Spleen (tissue), 11 donors: Measurements from ENCODE around the gene ERGIC1. TPM values are rescaled to one million over a fixed set of nuclear protein-coding genes. Genes with fewer than 3 reads are reported as not detected.
"Not testable (repeated sequence)": the region's sequence is repeated elsewhere in the genome, so short reads cannot be mapped to it uniquely, and the experiment has no call there.

Source experiments
- DNase-seq: peaks from one replicate; pipeline ENCODE4 v3.0.0-alpha.2; 2020
- H3K27ac ChIP-seq, 8 donors: fragments of 200-600 bp; sonication (generic) in 7 of 8; 1 replicate in 4 of 8; 2 replicates in 4 of 8; pipeline versions ENCODE4 v1.5.0 to v1.8.0; 2016 to 2021; ENCODE audit warnings: inconsistent platforms in 4 of 8, mild to moderate bottlenecking in 4 of 8, moderate library complexity in 1 of 8
- H3K27me3 ChIP-seq, 7 donors: fragments of 200-600 bp; sonication (generic) in 6 of 7; replicated peaks in 1 of 7; 1 replicate in 4 of 7; 2 replicates in 3 of 7; pipeline versions ENCODE4 v1.5.0 to v1.8.0; 2016 to 2021; ENCODE audit warnings: inconsistent platforms in 3 of 7, mild to moderate bottlenecking in 1 of 7
- H3K36me3 ChIP-seq, 6 donors: fragments of 200-600 bp; sonication (generic) in 5 of 6; 1 replicate in 4 of 6; 2 replicates in 2 of 6; pipeline versions ENCODE4 v1.5.0 to v1.8.0; 2016 to 2021; ENCODE audit warnings: inconsistent platforms in 2 of 6
- H3K4me1 ChIP-seq, 6 donors: fragments of 200-600 bp; sonication (generic) in 5 of 6; 1 replicate in 3 of 6; 2 replicates in 3 of 6; pipeline versions ENCODE4 v1.5.0 to v1.8.0; 2016 to 2021; ENCODE audit warnings: inconsistent platforms in 3 of 6
- H3K4me3 ChIP-seq, 8 donors: fragments of 200-600 bp; sonication (generic) in 7 of 8; 1 replicate in 4 of 8; 2 replicates in 4 of 8; pipeline versions ENCODE4 v1.5.0 to v1.8.0; 2016 to 2021; ENCODE audit warnings: inconsistent platforms in 4 of 8, mild to moderate bottlenecking in 4 of 8, moderate library complexity in 2 of 8
- H3K9me3 ChIP-seq, 8 donors: fragments of 200-600 bp; sonication (generic) in 7 of 8; 1 replicate in 4 of 8; 2 replicates in 4 of 8; pipeline versions ENCODE4 v1.5.0 to v1.8.0; 2016 to 2021; ENCODE audit warnings: inconsistent platforms in 4 of 8
- POLR2A ChIP-seq, 3 donors: fragments of 450-650 bp; IDR thresholded peaks; one replicate each; pipeline ENCODE4 v1.5.1; 2017; ENCODE audit warnings: antibody characterized with exemption in 3 of 3, mild to moderate bottlenecking in 1 of 3
- POLR2AphosphoS5 ChIP-seq, 3 donors: sonication (generic); formaldehyde crosslinking; IDR thresholded peaks; one replicate each; pipeline ENCODE4 v1.5.1; 2017; ENCODE audit warnings: antibody characterized with exemption in 3 of 3
- WGBS, 5 donors: extraction: QIAGEN DNeasy Blood & Tissue Kit in 3 of 5; methylation state at CpG; one replicate each; pipeline versions ENCODE4 v1.1.5 to v1.1.7; 2013 to 2018; 5-methylcytosine and 5-hydroxymethylcytosine counted together
- intact Hi-C: fragments of 100-400 bp; cut with DNase I; formaldehyde crosslinking; loops from one replicate; pipeline ENCODE4 v1.15.0; 2023; ENCODE audit warnings: low total_unique reads
- polyA plus RNA-seq, 3 donors: library from polyadenylated mRNA; stranded (reverse); fragments of 200-250 nt; gene quantifications; one replicate each; pipeline ENCODE4 v1.2.1, GENCODE V29; 2013
- total RNA-seq, 7 donors: library from RNA; depleted of rRNA in 3 of 7; stranded (reverse); fragments of >200 nt in 3 of 7; fragmentation: NEBNext Ultra II Directional in 4 of 7; extraction: Animal tissue kit (Norgen Biotek cat#: 25700) in 4 of 7; gene quantifications; one replicate each; pipeline versions ENCODE4 v1.1.0 to v1.2.1, GENCODE V29; 2016 to 2021
- TF ChIP-seq, protein P1 (sequence below), 11 experiments: fragments of 200-600 bp in 7 of 11; fragments of 450-650 bp in 4 of 11; sonication (generic) in 4 of 11; IDR thresholded peaks in 8 of 11; conservative IDR thresholded peaks in 3 of 11; 1 replicate in 7 of 11; 2 replicates in 4 of 11; pipeline versions ENCODE4 v1.4.0 to v1.8.0; 2016 to 2021; ENCODE audit warnings: antibody characterized with exemption in 11 of 11, inconsistent platforms in 4 of 11, mild to moderate bottlenecking in 1 of 11
- donor health status: healthy with polysubstance abuse.
- donor health status: DM: no; HTN: no; CAD: no; lungs with moderate emphysema.
- donor health status: DM: no; HTN: no; CAD: no.
- donor health status: Bipolar disorder and iron deficiency.
- donor health status: healthy.
- donor health status: DM: no; HTN: no; CAD: no.
- donor health status: DM: yes; HTN: yes; CAD: no.

The ERGIC1 gene
- total and polyA plus RNA-seq, 10 donors: 36.9 to 166 (median 125) TPM

DNA sequence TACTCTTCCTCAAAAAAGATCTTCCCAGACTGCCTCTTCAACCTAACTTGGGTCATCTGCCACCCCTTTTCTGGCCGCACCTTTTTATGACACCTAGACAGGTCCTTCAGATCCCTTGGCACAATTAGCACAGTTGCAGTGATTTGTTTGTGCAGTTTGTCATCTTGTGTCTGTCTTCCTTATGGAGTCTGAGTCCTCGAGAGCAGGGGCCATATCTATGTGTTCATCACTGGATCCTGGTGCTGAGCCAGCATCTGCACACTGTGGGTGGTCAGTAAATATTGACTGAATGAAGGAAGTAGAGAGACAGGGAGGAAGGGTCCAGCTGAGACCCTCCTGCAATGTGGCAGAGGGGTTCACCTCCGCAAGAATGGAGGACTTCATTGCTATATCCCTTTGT, 14.4 kb downstream of the ERGIC1 start:
- Histone ChIP-seq H3K4me1 (peaks cover 24 to 100% (median 92%) of the 10 kb centered on the region in 6 donors), H3K27me3 (no peaks in the 10 kb centered on the region), H3K9me3 (no peaks in the 10 kb centered on the region), H3K36me3 (peaks cover 0 to 18% (median 0%) of the 10 kb centered on the region in 6 donors), H3K4me3 (no peak overlapping the region), H3K27ac (peak overlapping the region in 4 of 8 donors; percentile 56 to 81 (median 69))
- intact Hi-C loops: no loop called here
- DNase-seq: no peak
- TF ChIP-seq POLR2AphosphoS5 (IDR thresholded peaks at IDR 0.05) (no peak), POLR2A (IDR thresholded peaks at IDR 0.05) (no peak)
- TF ChIP-seq, protein P1, sequence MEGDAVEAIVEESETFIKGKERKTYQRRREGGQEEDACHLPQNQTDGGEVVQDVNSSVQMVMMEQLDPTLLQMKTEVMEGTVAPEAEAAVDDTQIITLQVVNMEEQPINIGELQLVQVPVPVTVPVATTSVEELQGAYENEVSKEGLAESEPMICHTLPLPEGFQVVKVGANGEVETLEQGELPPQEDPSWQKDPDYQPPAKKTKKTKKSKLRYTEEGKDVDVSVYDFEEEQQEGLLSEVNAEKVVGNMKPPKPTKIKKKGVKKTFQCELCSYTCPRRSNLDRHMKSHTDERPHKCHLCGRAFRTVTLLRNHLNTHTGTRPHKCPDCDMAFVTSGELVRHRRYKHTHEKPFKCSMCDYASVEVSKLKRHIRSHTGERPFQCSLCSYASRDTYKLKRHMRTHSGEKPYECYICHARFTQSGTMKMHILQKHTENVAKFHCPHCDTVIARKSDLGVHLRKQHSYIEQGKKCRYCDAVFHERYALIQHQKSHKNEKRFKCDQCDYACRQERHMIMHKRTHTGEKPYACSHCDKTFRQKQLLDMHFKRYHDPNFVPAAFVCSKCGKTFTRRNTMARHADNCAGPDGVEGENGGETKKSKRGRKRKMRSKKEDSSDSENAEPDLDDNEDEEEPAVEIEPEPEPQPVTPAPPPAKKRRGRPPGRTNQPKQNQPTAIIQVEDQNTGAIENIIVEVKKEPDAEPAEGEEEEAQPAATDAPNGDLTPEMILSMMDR (IDR thresholded peaks at IDR 0.05 in 8 of 11, conservative IDR thresholded peaks at IDR 0.05 in 3 of 11): no peak
- 80 to 87% (median 85%) methylated on average over 3 of the region's 3 CpGs for WGBS, 5 donors

DNA sequence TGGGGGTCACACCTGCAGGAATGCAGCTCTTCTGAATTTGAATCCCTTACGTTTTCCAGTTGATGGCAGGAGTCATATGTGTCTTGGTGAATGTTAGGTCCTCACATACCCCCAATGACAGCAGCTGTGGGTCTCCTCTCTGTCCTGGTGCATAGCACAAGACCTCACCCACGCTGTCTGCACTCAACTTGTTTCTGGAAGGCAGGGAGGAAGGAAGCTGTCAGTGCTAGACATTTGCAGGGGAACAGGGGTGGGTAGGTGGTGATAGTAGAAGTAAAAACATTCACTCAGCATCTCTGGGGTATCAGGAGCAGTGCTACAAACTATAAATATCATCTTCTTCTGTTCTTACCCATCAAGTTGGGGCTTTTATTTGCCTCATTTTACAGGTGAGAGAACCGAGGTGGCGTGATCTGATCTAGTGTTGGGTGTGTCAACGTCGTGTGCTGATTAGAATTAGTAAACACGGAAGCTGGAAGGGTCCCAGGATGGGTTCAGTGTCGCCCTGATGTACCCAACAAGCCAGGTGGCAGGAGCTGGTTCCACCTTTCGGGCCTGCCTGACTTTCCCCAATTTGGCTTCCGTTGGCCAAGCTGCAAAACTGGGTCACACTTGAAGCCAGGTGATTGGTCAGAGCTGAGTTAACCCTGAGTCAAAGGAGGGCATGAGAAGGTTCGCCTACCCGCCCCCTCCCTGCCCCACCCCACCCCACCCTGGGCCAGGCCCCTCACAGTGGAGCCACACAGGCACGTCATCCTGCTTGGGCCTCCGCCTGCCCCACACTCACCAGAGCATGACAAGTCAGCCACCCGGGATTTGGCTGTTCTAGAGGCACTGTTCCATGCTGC, 15.8 kb downstream of the ERGIC1 start:
- Histone ChIP-seq H3K27me3 (no peaks in the 10 kb centered on the region), H3K9me3 (no peaks in the 10 kb centered on the region), H3K4me3 (no peak overlapping the region), H3K27ac (peak overlapping the region in 4 of 8 donors; percentile 56 to 81 (median 69)), H3K4me1 (peaks cover 25 to 100% (median 89%) of the 10 kb centered on the region in 6 donors), H3K36me3 (peaks cover 0 to 20% (median 0%) of the 10 kb centered on the region in 6 donors)
- peak; percentile 83 for DNase-seq
- intact Hi-C loops: no loop called here
- WGBS, 5 donors: 48 to 53% (median 51%) methylated on average over 13 to 15 of the region's 15 CpGs
- TF ChIP-seq POLR2AphosphoS5 (IDR thresholded peaks at IDR 0.05): peak; percentile 45 to 61 (median 56)
- TF ChIP-seq, protein P1 (IDR thresholded peaks at IDR 0.05 in 8 of 11, conservative IDR thresholded peaks at IDR 0.05 in 3 of 11): no peak

DNA sequence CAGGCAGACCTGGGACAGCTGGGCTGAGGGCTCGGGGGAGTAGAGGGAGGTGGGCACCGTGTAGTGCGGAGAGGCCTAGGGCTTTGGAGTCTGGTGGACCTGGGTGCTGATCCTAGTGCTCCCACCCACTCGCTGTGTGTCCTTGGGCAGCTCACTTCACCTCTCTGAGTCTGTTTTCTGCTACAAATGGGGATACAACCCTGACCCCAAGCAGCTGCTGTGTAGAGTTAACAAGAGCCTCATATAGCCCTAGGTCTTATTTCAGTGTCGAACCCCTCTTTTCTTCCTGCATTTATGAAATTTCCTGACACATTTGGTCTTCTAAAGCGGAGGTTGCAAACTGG, 16.4 kb downstream of the ERGIC1 start:
- WGBS, 5 donors: 76 to 81% (median 78%) methylated on average over 6 of the region's 6 CpGs
- Histone ChIP-seq H3K4me1 (peaks cover 29 to 100% (median 88%) of the 10 kb centered on the region in 6 donors), H3K4me3 (no peak overlapping the region), H3K9me3 (no peaks in the 10 kb centered on the region), H3K36me3 (peaks cover 0 to 26% (median 0%) of the 10 kb centered on the region in 6 donors), H3K27me3 (no peaks in the 10 kb centered on the region), H3K27ac (peak overlapping the region in 4 of 8 donors; percentile 56 to 81 (median 69))
- TF ChIP-seq, protein P1 (IDR thresholded peaks at IDR 0.05 in 8 of 11, conservative IDR thresholded peaks at IDR 0.05 in 3 of 11): no peak
- TF ChIP-seq POLR2A (IDR thresholded peaks at IDR 0.05): no peak
- no peak for TF ChIP-seq POLR2AphosphoS5 (IDR thresholded peaks at IDR 0.05)
- intact Hi-C loops: no loop called here
- no peak for DNase-seq

DNA sequence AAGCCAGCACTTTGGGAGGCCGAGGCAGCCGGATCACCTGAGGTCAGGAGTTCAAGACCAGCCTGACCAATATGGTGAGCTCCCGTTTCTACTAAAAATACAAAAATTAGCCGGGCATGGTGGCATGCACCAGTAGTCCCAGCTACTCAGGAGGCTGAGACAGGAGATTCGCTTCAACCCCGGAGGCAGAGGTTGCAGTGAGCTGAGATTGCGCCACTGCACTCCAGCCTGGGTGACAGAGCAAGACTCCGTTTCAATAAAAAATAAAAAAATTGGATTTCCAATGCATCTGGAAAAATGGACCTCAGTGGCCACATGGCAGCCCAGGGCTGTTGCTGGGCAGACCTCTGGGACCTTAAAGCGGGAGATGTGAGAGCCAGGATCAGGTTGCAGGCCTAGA, 17.2 kb downstream of the ERGIC1 start:
- Histone ChIP-seq H3K27ac (peak overlapping the region in 3 of 8 donors; percentile 69 to 81 (median 74)), H3K4me1 (peaks cover 23 to 100% (median 89%) of the 10 kb centered on the region in 6 donors), H3K36me3 (peaks cover 0 to 34% (median 0%) of the 10 kb centered on the region in 6 donors)
- H3K4me3 ChIP-seq, DNase-seq, H3K27me3 ChIP-seq, intact Hi-C loops, H3K9me3 ChIP-seq: not testable (repeated sequence)
- WGBS, 5 donors: 69 to 82% (median 75%) methylated on average over 9 of the region's 9 CpGs
